Upper lobe of right lung (tissue), 1 donor: ENCODE results near the gene UBXN4. TPM values are rescaled to one million over a fixed set of nuclear protein-coding genes. Genes with fewer than 3 reads are reported as not detected.
"Not testable (repeated sequence)": the region's sequence is repeated elsewhere in the genome, so short reads cannot be mapped to it uniquely, and the experiment has no call there.

Source experiments
- ATAC-seq: fragments of 200-7000 bp; cut with Tn5 transposase; one replicate; pipeline ENCODE4 v1.9.1; 2020; ENCODE audit warnings: mild to moderate bottlenecking, moderate library complexity
- DNase-seq: peaks from one replicate; pipeline ENCODE4 v3.0.0-alpha.2; 2020
- H3K27ac ChIP-seq: fragments of 200-600 bp; one replicate; pipeline ENCODE4 v1.8.0; 2022
- H3K27me3 ChIP-seq: fragments of 200-600 bp; one replicate; pipeline ENCODE4 v1.8.0; 2022; ENCODE audit warnings: mild to moderate bottlenecking
- H3K36me3 ChIP-seq: fragments of 200-600 bp; one replicate; pipeline ENCODE4 v1.8.0; 2022
- H3K4me1 ChIP-seq: fragments of 200-600 bp; one replicate; pipeline ENCODE4 v1.8.0; 2022
- H3K4me3 ChIP-seq: fragments of 200-600 bp; one replicate; pipeline ENCODE4 v1.8.0; 2022; ENCODE audit warnings: mild to moderate bottlenecking
- H3K9me3 ChIP-seq: fragments of 200-600 bp; one replicate; pipeline ENCODE4 v1.8.0; 2022
- intact Hi-C: fragments of 100-400 bp; cut with DNase I; formaldehyde crosslinking; loops from one replicate; pipeline ENCODE4 v1.11.0; 2022
- total RNA-seq: library from RNA; stranded (reverse); fragmentation: NEBNext Ultra II Directional; extraction: Animal tissue kit (Norgen Biotek cat#: 25700); gene quantifications from one replicate; pipeline ENCODE4 v1.2.1, GENCODE V29; 2021
- TF ChIP-seq, protein P1 (sequence below): fragments of 200-600 bp; IDR thresholded peaks from one replicate; pipeline ENCODE4 v1.8.0; 2022; ENCODE audit warnings: antibody characterized with exemption
- donor health status: DM: no; HTN: yes; CAD: no; lungs with severe emphysema.

UBXN4 gene
- total RNA-seq, 1 donor from 2014 or later: 80.0 TPM

DNA sequence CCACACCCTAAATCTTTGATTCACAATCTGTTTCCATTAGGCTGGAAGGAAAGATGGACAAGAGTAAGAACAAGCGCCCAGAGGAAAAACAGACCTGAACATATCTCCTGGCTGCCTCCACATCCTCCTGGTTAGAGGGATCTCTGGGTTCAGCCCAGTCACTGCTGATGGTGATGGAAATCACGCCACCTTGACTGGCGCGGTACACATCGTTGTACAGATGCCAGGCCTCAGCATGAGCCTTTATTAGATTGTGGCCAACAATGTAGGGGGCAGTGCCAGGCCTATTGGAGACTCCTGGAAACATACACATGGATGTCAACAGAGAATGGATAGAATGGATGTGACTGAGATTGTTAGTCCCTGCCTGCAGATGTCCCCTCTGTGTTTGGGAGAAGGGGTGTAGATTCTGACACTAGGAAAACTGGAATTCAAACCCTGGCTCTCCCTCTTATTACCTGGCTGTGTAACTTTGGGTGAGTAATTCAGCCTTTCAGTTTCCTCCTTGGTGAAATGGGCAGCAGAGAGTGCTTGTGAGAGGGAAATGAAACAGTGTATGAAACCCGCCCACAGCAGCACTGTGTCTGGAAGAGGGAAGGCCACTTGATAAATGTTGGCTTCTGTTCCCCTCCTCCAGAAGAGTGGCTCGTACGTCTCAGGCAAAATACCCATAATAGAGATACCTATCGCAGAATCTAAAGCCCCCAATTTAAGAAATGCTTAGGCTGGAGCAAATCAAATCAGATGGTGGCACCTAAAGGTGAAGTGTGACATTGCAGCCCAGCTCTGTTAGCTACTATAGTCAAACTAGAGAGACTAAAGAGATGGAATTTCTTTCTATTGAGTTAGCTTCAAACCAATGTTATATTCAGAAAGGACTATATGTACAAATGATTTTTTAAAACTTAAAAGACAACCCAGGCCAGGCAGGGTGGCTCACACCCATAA, 59.1 kb downstream of the UBXN4 start:
- no peak overlapping the region for H3K27ac ChIP-seq
- no peaks in the 10 kb centered on the region for H3K9me3 ChIP-seq
- no peaks in the 10 kb centered on the region for H3K4me1 ChIP-seq
- no peak for DNase-seq
- intact Hi-C loops: no loop called here
- TF ChIP-seq, protein P1, sequence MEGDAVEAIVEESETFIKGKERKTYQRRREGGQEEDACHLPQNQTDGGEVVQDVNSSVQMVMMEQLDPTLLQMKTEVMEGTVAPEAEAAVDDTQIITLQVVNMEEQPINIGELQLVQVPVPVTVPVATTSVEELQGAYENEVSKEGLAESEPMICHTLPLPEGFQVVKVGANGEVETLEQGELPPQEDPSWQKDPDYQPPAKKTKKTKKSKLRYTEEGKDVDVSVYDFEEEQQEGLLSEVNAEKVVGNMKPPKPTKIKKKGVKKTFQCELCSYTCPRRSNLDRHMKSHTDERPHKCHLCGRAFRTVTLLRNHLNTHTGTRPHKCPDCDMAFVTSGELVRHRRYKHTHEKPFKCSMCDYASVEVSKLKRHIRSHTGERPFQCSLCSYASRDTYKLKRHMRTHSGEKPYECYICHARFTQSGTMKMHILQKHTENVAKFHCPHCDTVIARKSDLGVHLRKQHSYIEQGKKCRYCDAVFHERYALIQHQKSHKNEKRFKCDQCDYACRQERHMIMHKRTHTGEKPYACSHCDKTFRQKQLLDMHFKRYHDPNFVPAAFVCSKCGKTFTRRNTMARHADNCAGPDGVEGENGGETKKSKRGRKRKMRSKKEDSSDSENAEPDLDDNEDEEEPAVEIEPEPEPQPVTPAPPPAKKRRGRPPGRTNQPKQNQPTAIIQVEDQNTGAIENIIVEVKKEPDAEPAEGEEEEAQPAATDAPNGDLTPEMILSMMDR: no peak
- no peaks in the 10 kb centered on the region for H3K27me3 ChIP-seq
- no peaks in the 10 kb centered on the region for H3K36me3 ChIP-seq
- no peak overlapping the region for H3K4me3 ChIP-seq
- no peak for ATAC-seq

DNA sequence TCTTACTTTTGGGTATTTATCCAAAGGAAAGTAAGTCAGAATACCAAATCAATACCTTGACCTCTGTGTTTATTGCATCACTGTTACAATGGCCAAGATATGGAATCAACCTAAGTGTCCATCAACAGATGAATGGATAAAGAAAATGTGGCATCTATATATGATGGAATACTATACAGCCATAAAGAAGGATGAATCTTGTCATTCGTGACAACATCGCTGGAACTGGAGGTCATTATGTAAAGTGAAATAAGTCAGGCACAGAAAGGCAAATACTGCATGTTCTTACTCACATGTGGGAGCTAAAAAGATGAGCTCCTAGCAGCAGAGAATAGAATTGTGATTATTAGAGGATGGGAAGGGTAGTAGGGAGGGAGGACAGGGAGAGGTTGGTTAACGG, 60.7 kb downstream of the UBXN4 start:
- no peaks in the 10 kb centered on the region for H3K27me3 ChIP-seq
- TF ChIP-seq, protein P1: no peak
- intact Hi-C loops: no loop called here
- H3K36me3 ChIP-seq: no peaks in the 10 kb centered on the region
- H3K4me1 ChIP-seq: no peaks in the 10 kb centered on the region
- DNase-seq (no peak), ATAC-seq (no peak)
- no peak overlapping the region for H3K27ac ChIP-seq
- no peaks in the 10 kb centered on the region for H3K9me3 ChIP-seq
- H3K4me3 ChIP-seq: no peak overlapping the region

DNA sequence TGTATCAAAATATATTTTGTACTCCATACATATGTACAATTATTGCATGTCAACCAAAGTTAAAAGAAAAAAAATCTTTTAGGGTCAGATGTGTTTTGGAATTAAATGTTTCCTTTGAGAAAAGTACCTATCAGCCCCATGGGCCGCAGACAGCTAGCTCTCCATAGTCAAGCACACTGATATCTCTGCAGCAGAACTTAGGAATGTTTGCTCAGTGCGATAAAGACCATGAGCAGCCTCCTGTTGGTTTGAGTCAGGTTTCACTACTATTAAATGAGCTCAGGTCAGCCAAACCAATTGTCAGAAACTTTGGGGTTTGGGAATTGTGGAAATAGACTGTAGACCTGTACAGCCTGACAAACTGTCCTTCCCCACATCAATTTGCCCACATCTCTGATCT, 61.6 kb downstream of the UBXN4 start:
- Histone ChIP-seq H3K9me3 (no peaks in the 10 kb centered on the region), H3K27me3 (no peaks in the 10 kb centered on the region), H3K4me1 (no peaks in the 10 kb centered on the region), H3K36me3 (no peaks in the 10 kb centered on the region), H3K4me3 (no peak overlapping the region), H3K27ac (no peak overlapping the region)
- no peak for DNase-seq
- intact Hi-C loops: no loop called here
- peak; percentile 69 for ATAC-seq
- TF ChIP-seq, protein P1: no peak

DNA sequence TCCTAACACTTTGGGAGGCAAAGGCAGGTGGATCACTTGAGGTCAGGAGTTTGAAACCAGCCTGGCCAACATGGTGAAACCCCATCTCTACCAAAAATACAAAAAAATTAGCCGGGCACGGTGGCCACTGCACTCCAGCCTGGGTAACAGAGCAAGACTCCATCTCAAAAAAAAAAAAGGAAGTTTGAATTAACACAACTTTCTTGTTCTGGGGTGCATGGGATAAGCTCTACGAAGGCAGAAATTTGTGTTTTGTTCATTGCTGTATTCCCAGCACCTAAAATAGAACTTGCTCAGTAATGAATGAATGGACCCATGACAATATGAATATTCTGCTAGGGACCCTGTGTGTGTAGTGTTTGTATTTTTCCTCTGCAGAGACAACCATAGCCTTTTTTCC, 66.2 kb downstream of the UBXN4 start:
- H3K27ac ChIP-seq, H3K4me1 ChIP-seq, H3K27me3 ChIP-seq, H3K36me3 ChIP-seq, intact Hi-C loops, DNase-seq, ATAC-seq, H3K9me3 ChIP-seq, H3K4me3 ChIP-seq: not testable (repeated sequence)

DNA sequence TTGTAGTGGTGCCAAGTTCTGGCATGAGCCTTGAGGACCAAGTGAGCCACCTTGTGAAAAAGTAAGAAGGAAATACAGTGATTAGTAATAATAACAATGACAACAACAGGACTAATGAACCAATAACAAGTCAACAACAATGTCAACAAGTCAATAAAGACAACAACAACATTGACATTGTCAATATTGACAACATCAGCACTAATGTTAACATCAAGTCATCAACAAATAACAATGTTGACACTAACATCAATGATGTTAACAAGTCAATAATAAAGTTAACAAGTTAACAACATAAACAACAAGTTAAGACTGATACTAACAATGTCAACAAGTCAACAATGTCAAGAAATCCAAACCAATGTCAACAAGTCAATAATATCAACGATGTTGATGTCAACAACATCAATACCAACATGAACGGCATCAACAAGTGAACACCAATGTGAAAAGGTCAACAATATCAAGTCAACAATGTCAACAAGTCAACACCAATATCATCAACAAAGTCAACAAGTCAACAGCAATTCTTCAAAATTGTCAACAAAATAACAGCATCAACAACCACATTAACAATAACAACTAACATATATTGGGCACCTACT, 71.4 kb downstream of the UBXN4 start:
- no peak for DNase-seq
- H3K27me3 ChIP-seq: no peaks in the 10 kb centered on the region
- H3K36me3 ChIP-seq: no peaks in the 10 kb centered on the region
- intact Hi-C loops: no loop called here
- no peaks in the 10 kb centered on the region for H3K4me1 ChIP-seq
- no peak for ATAC-seq
- no peaks in the 10 kb centered on the region for H3K9me3 ChIP-seq
- TF ChIP-seq, protein P1: no peak
- H3K27ac ChIP-seq: no peak overlapping the region
- H3K4me3 ChIP-seq: no peak overlapping the region

DNA sequence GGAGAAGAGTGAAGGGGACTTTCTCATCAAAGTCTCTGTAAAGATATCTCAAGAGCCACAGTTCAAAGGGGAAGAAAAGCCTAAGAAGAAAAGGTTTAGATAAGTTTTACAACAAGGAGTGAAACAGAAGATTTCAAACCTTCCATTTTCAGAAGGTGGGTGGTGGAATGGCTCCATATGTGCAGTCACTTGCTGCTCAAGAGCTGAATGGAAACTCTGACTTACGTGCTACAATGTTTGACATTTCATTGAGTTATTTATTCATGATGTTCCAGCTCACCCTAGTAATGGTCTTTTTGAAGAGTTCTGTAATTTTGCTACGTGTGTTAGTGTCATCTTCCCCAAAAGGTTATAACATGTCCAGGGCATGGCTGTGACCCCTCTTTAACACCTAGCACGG, 73.6 kb downstream of the UBXN4 start:
- no peak for DNase-seq
- TF ChIP-seq, protein P1: no peak
- Histone ChIP-seq H3K9me3 (no peaks in the 10 kb centered on the region), H3K36me3 (no peaks in the 10 kb centered on the region), H3K4me3 (no peak overlapping the region), H3K27me3 (no peaks in the 10 kb centered on the region), H3K27ac (no peak overlapping the region), H3K4me1 (no peaks in the 10 kb centered on the region)
- intact Hi-C loops: no loop called here
- no peak for ATAC-seq
